Measurements from ENCODE around the gene KSR2. TPM values are rescaled to one million over a fixed set of nuclear protein-coding genes. Genes with fewer than 3 reads are reported as not detected.

Gene KSR2
- total and polyA plus RNA-seq, 2 donors (not counting 3 experiments of a cell fraction or from before 2014, with no cell fraction given) = 2.1 to 5.2 TPM

- Histone ChIP-seq H3K27me3 (ENCODE audit: control insufficient read depth in 2 of 2, insufficient read depth in 2 of 2, low read length in 2 of 2) (peaks cover 4 to 6% of the 10 kb centered on the region in 2 experiments), H3K9me3 (replicated peaks; ENCODE audit: control insufficient read depth, insufficient read depth, low read length) (no peaks in the 10 kb centered on the region), H3K9me1 (replicated peaks; ENCODE audit: control insufficient read depth, extremely low read depth, insufficient read depth, low read length) (no peaks in the 10 kb centered on the region), H2AFZ (ENCODE audit: low read depth, low read length) (no peak overlapping the region), H4K20me1 (replicated peaks; ENCODE audit: control insufficient read depth, extremely low read depth, insufficient read depth, low read length) (no peaks in the 10 kb centered on the region), H3K79me2 (ENCODE audit: control insufficient read depth, insufficient read depth, low read length) (no peaks in the 10 kb centered on the region), H3K4me2 (ENCODE audit: insufficient read depth, low read length) (no peak overlapping the region), H3K36me3 (ENCODE audit: control insufficient read depth in 2 of 2, extremely low read depth in 1 of 2, insufficient read depth in 2 of 2, low read length in 2 of 2) (no peaks in the 10 kb centered on the region), H3K9ac (replicated peaks; ENCODE audit: extremely low read depth, insufficient read depth, low read length) (no peak overlapping the region), H3K4me1 (ENCODE audit: control insufficient read depth, extremely low read depth, insufficient read depth, low read length) (no peaks in the 10 kb centered on the region), H3K27ac (ENCODE audit: insufficient read depth, low read depth, low read length) (no peak overlapping the region), H3K4me3 (replicated peaks in 1 of 3; ENCODE audit: insufficient read depth in 1 of 3, low read depth in 1 of 3, low read length in 3 of 3) (no peak overlapping the region)
- ChIA-PET CTCF (interaction anchor here (1.2 to 10.3 kb wide), 4 partner anchors 12 to 609 kb away, joined by 5 to 219 read pairs (median 10); no protein-coding TSS in a partner anchor), POLR2A (no interaction called here)
- intact Hi-C loops (cut with micrococcal nuclease) = no loop called here
- DNase-seq (ENCODE audit: low read depth, low spot score) (no peak), FAIRE-seq (no peak)
- TF ChIP-seq CTCF (IDR thresholded peaks at IDR 0.05; ENCODE audit: extremely low read depth in 1 of 2, insufficient read depth in 1 of 2, low read depth in 1 of 2, low read length in 2 of 2) (no peak), POLR2AphosphoS5 (IDR thresholded peaks at IDR 0.05; ENCODE audit: insufficient read depth, low read depth, low read length) (no peak), MYC (IDR thresholded peaks at IDR 0.05; ENCODE audit: low read depth, low read length) (no peak), GATA2 (IDR thresholded peaks at IDR 0.05; ENCODE audit: insufficient read depth, insufficient read length, low read depth, low read length) (no peak)
- dilution Hi-C loops (cut with MboI; ENCODE audit: extremely low pct_ligation_motif_present, low sequenced_read_pairs) = loop anchor here (25.0 kb wide), 2 partner anchors 233 to 483 kb away; partner anchors contain the start of gene NOS1
- BruUV-seq (replicated peaks) = no TSS peak
Measured at GRCh38 chr12:117845271-117845904, 123.4 kb downstream of the KSR2 start.

Measured in endothelial cell of umbilical vein (primary cell).